CD4-positive, alpha-beta T cell treated with Interleukin-2 at 100 ng/mL for 4 hours (primary cell): ENCODE results near the gene USP27X.
A peak's percentile ranks its signal among the peaks of the same experiment; 100 is the strongest.

Experiments used
- DNase-seq: peaks from one replicate; pipeline ENCODE4 v3.0.0-alpha.2; 2020; ENCODE audit warnings: low spot score

USP27X gene

GRCh38 chrX:49884290-49884862 is 5.1 kb downstream of the USP27X start:
- peak; percentile 59 for DNase-seq

GRCh38 chrX:49892542-49892941 is 13.3 kb downstream of the USP27X start:
- no peak for DNase-seq

DNA sequence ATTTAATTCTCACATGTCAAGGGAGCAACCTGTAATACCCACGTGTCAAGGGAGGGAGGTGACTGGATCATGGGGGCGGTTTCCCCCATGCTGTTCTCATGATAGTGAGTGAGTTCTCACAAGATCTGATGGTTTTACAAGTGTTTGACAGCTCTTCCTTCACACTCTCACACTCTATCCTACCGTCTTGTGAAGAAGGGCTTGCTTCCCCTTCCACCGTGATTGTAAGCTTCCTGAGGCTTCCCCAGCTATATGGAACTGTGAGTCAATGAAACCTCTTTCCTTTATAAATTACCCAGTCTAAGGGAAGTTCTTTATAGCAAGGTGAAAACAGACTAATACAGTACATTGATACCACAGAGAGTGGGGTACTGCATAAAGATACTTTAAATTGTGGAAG is 17.7 kb downstream of the USP27X start:
- no peak for DNase-seq

DNA sequence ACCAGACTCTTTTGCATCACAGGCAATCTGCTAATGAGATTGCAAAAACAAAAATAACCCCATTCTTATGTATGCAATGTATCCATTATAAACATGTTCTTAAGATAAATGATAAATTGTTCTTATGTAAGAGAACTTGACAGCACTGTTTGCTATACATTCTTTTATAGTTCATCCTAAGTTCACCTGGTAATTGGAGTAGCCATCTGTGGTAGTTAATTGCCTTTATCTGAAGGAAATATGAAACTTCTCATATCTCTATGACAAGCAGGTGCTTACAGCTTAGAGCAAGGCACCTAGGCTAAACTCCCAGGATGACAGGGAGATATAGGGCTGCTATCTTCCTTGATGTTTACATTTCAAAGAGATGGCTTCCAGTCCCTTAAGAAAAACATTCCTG is 21.8 kb downstream of the USP27X start:
- no peak for DNase-seq

DNA sequence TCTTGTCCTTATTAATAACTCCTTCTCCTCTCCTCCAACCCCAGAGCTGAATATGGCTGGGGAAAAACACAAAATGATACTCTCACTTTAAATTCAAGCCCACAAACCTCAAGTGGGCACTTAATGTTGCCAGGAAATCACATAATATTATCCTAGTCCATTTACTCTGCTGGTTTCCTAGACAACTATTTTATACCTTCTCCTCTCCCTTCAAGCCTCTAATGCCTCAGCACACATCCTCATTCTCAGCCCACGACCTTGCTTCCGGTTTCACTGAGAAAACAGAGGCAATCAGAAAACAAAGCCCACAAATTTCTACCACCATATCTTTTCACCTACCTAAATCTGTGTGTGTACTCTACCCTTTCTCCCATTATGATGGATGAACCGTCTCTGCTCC is 31.1 kb downstream of the USP27X start:
- DNase-seq: no peak

GRCh38 chrX:49912086-49912485 is 32.8 kb downstream of the USP27X start:
- DNase-seq: no peak

DNA sequence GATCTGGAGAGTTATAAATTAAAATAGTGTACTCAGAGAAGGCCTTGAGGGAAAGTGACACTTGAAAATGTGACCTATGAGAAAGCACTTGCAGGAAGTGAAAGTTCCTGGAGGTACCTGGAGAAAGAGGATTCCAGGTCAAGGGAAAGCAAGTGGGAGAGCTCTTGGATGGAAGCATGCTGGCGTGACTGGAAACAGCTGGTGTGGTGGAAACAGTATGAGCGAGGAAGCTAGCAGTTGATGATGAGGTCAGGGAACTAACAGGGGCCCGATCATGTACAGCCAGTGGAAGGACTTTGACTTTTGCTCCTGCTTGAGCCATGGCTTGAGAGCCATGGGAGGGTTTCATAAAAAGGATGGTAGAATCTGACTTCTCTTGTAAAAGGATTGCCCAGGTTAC is 33.6 kb downstream of the USP27X start:
- no peak for DNase-seq

GRCh38 chrX:49915361-49916222 is 36.3 kb downstream of the USP27X start:
- peak; percentile 66 for DNase-seq

DNA sequence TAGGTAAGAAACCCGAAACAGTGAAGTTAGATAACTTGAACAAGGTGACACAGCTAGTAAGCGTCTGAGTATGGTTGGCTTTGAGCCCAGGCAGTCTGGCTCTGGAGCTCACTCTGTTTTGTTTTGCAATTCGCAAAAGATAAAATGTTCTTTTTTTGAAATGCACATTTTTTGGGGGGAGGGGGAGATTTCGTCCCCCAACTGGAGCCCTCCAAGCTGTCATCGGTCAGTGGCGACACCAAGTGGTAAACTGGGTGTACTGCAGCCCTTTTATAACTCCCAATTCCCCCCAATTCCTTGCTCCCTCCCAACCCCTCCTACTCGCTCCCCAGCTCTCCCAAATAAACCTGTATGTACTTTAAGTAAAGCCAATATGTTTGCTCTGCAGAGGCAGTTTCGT is 40.3 kb downstream of the USP27X start:
- peak; percentile 30 for DNase-seq

DNA sequence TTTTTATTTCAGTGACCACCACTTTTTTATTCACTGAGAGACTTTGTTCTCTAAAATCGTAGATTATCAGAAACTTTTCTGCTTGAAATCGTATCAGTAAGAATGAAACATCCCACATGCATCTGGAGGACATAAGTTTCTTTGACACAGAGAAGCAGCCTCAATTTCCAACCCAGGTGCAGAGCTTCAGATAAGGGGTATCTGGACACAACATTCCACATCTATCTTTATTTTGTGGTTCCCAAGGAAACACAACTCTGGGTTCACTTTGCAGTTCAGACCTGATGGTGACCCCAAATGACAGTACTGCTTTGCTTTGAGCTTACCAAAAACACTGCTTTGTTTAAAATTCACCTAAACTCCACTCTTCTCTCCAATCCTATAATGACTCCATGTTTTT is 41.8 kb downstream of the USP27X start:
- no peak for DNase-seq

- peak; percentile 96 for DNase-seq
Observed at GRCh38 chrX:49922291-49923241, 43.3 kb downstream of the USP27X start, which contains the start of gene CLCN5. CLCN5 (plus strand) TSS chrX:49922596; CDS start chrX:49925299, 2,703 bp downstream.

- no peak for DNase-seq
Observed at GRCh38 chrX:49925176-49925575, 45.9 kb downstream of the USP27X start.

DNA sequence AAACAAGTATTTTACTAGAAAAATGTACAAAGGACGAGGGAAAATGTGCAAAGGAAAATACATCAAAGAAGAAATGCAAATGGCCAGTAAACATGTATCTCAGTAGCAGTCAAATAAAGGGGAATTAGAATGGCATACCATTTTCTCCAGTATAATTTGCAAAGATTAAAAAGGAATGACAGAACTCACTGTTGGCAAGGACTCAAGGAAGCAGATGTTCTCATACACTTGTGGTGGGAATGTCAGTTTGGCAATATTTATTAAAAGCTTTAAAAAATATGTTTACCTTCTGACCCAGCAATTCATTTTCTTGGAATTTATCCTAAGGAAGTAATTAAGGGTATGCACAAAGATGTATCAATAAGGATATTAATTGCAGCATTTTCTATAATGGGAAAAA is 50.8 kb downstream of the USP27X start:
- DNase-seq: no peak
